ENCODE data around the gene VMAC. TPM values are rescaled to one million over a fixed set of nuclear protein-coding genes. Genes with fewer than 3 reads are reported as not detected.

Gene VMAC
- 13.4 TPM for total RNA-seq

DNA sequence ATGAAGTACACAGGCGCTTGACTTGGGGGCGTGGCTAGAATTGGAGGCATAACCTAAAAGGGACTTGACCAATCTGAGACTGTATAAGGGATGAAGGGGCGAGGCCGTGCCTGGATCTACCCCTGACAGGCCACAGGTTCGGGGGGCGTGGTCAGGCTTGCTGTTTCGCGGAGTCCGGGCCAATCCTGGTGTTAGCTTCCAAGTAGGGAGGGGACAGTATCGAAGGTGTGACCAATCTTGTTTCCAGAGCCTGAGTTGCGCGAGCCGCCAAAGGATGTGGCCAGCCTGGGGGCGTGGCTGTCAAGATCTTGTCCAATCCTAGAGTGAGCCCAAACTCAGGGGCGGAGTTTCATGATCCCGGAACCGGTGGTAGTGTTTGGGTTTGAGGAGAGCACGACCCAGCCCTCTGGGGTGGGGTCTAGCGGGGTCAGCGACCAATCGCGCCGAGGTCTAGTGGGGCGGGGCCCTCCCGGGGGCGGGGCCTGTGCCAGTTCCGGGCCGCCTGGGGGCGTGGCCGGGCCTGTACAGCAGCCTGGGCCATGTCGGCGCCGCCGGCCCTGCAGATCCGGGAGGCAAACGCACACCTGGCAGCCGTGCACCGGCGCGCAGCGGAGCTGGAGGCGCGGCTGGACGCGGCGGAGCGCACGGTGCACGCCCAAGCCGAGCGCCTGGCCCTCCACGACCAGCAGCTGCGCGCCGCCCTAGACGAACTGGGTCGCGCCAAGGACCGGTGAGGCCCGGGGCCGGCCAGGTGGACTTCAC, at the start of gene VMAC:
Gene VMAC (plus strand): TSS at position 521 of the 762 bp plus-strand sequence. CDS start 19 bp downstream, at position 540.

DNA sequence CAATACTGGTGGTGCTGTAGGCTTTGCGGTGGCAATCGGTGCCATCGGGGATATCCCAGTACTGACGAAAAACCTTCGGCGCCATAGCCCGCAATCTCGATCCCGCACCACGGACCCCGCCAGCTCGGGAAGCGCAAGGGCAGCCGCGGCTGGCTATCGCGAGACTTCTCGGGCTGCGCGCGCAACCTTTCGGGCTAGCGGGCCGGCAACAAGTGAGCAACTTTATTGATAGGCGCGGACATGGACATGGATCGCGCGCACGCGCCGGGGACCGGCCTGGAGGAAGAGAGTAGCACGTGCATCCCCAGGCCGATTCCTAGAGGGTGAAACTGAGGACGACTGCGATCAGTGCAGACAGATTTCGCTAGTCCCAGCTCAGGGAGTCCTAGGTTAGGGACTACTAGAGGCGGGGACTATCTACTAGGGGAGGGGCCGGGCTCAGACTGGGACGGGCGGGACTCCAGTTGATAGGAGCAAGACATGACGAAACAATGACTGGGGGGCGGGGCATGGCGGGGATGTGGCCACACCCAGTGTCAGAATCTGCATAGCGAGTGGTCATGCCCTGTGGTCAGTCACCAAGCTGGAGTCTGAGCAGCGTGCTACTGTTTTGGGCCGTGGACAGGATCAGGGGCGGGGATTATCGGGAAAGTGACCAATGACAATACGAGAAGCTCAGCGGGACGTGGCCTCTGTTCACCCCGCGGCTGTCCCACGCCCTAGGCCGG, 884 bp upstream of the VMAC start, which contains the start of gene NDUFA11:
Gene NDUFA11 (minus strand): TSS at position 167 of the 728 bp plus-strand sequence. CDS start 82 bp downstream, at position 85.

DNA sequence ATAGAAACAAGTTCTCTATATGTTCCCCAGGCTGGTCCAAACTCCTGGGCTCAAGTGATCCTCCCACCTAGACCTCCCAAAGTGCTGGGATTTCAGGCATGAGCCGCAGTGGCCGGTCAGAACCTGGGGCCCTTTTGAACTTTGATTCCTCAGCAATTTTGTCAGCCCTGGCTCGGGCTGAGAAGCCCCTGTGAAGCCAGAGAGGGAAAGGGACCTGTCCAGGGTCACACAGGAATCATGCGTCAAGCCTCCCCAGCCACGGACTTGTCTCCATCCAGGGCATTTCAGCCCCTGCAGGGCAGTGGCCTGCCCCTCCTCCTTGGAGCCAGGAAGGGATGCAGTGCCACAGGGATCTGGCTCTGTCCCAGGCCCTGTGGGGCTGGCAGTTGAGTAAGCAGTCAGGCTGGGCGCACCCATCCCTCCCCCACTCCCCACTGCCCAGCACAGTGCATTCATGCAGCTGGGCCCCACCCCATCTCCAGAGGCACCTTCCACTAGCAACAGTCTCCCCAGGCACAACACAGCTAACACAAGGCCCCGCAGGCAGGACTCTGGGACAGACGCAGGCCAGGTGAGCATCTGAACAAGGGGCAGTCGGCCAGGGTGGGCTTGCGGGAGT, 9.2 kb downstream of the VMAC start, which contains the start of gene CAPS:
Gene CAPS (plus strand): TSS at position 516 of the 619 bp plus-strand sequence. CDS start 153 bp downstream, outside the sequence.

Other genes with a start within 250 kb of the VMAC start
- gene MICOS13, start 224.4 kb upstream of the VMAC start, total RNA-seq, result 90.4 TPM
- gene HSD11B1L, start 223.8 kb upstream of the VMAC start, total RNA-seq, result 12.6 TPM
- 754 TPM for gene RPL36, start 214.6 kb upstream of the VMAC start, total RNA-seq
- gene LONP1, start 184.7 kb upstream of the VMAC start, total RNA-seq, result 83.1 TPM
- not detected for gene CATSPERD, start 184.2 kb upstream of the VMAC start, total RNA-seq
- gene PRR22, start 120.1 kb upstream of the VMAC start, total RNA-seq, result 1.1 TPM
- gene DUS3L, start 113.7 kb upstream of the VMAC start, total RNA-seq, result 31.2 TPM
- gene NRTN, start 99.8 kb upstream of the VMAC start, total RNA-seq, result 2.9 TPM
- 19.0 TPM for gene FUT6, start 65.2 kb upstream of the VMAC start, total RNA-seq
- 0.41 TPM for gene FUT3, start 53.4 kb upstream of the VMAC start, total RNA-seq
- gene FUT5, start 34.3 kb upstream of the VMAC start, total RNA-seq, result not detected
- gene NDUFA11, start 1.1 kb upstream of the VMAC start, total RNA-seq, result 134 TPM
- gene CAPS, start 9.4 kb downstream of the VMAC start, total RNA-seq, result 59.2 TPM
- gene RANBP3, start 73.3 kb downstream of the VMAC start, total RNA-seq, result 59.0 TPM
- 11.1 TPM for gene RFX2, start 205.6 kb downstream of the VMAC start, total RNA-seq
- not detected for gene ACSBG2, start 230.8 kb downstream of the VMAC start, total RNA-seq